ENCODE results near the gene ERCC8.

DNA sequence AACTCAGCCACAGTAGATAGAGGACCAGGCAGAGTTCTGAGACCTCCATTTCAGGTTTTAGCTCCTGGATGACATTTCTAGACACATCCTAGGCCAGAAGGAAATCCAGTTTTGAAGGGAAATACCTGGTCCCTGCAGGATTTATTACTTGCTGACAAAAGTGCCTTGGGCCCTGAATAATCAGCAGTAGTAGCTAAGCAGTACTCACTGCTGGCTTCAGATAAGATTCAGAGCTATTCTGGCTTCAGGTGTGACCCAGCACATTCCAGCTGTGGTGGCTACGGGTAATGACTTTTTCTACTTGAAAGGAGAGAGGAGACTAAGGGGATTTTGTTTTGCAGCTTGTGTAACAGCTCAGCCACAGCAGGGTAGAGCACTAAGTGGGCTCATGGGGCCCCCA lies 34.1 kb upstream of the ERCC8 start:
- TF ChIP-seq EZH2 (IDR thresholded peaks at IDR 0.05), result no peak
- no peak for TF ChIP-seq POLR2AphosphoS5 (IDR thresholded peaks at IDR 0.05; ENCODE audit: borderline replicate concordance, low read depth, low read length)
